GM12878 (cell line): ENCODE measurements around the gene PIP4K2A. TPM values are rescaled to one million over a fixed set of nuclear protein-coding genes. Genes with fewer than 3 reads are reported as not detected.

Experiments
- ATAC-seq: fragments of 200-7000 bp; cut with Tn5 transposase; 3 replicates; pipeline ENCODE4 v1.9.1; 2020; ENCODE audit warnings: mild to moderate bottlenecking, moderate library complexity
- BruUV-seq: library from RNA; stranded (reverse); fragments of 400-500 nt; replicated peaks from 2 replicates; lab custom pipeline; 2021; lab: Mats Ljungman, UMichigan
- CTCF ChIA-PET: fragments of 300-600 bp; sonication (Branson Sonifier 250); formaldehyde crosslinking; extraction: SDS; loops from one replicate; lab custom pipeline; 2021; ENCODE audit warnings: inconsistent platforms; lab: Yijun Ruan, JAX
- POLR2A ChIA-PET: fragments of 350-600 bp; formaldehyde crosslinking; extraction: SDS; loops from one replicate; lab custom pipeline; 2021; ENCODE audit warnings: inconsistent platforms; lab: Charles Lee
- RAD21 ChIA-PET: fragments of 300-600 bp; sonication (Branson Sonifier 250); formaldehyde crosslinking; loops from one replicate; lab custom pipeline; 2023; ENCODE audit warnings: antibody characterized with exemption; ENCODE audit not compliant: unreplicated experiment; lab: Charles Lee
- SMC1A ChIA-PET: fragments of 300-600 bp; sonication (Branson Sonifier 250); formaldehyde crosslinking; loops from one replicate; lab custom pipeline; 2023; ENCODE audit not compliant: unreplicated experiment, uncharacterized antibody; lab: Charles Lee
- DNase-seq: peaks from one replicate; pipeline ENCODE4 v3.0.0-alpha.2; 2011; ENCODE audit warnings: low read depth, low spot score
- FAIRE-seq: peaks from 3 replicates; lab custom pipeline; 2011; peaks lifted over from hg19 to GRCh38; lab: Jason Lieb, UNC
- H2AFZ ChIP-seq: 2 replicates; pipeline ENCODE4 v1.6.0; 2011; ENCODE audit warnings: low read depth, low read length, control low read depth; ENCODE audit not compliant: control insufficient read depth
- H3K27ac ChIP-seq: 2 replicates; pipeline ENCODE4 v1.5.1; 2011; ENCODE audit warnings: control low read depth; ENCODE audit not compliant: control insufficient read depth, insufficient read depth
- H3K27me3 ChIP-seq, 2 experiments: replicated peaks in 1 of 2; 2 replicates each; pipeline versions ENCODE4 v1.6.0 to v1.6.1; 2011; ENCODE audit warnings: low read length in 1 of 2; ENCODE audit not compliant: control insufficient read depth in 2 of 2, insufficient read depth in 2 of 2
- H3K36me3 ChIP-seq, 2 experiments: 2 replicates each; pipeline ENCODE4 v1.5.1; 2011; ENCODE audit warnings: low read length in 1 of 2; ENCODE audit not compliant: control insufficient read depth in 2 of 2, insufficient read depth in 2 of 2
- H3K4me1 ChIP-seq: 2 replicates; pipeline ENCODE4 v1.6.1; 2011; ENCODE audit warnings: mild to moderate bottlenecking, low read length, moderate library complexity, mixed read lengths; ENCODE audit not compliant: control insufficient read depth, insufficient read depth
- H3K4me2 ChIP-seq: 2 replicates; pipeline ENCODE4 v1.6.0; 2011; ENCODE audit warnings: control low read depth; ENCODE audit not compliant: control insufficient read depth, insufficient read depth
- H3K4me3 ChIP-seq: fragments of 200-600 bp; sonication (generic); 2 replicates; pipeline ENCODE4 v1.5.1; 2016
- H3K79me2 ChIP-seq: 2 replicates; pipeline ENCODE4 v1.6.0; 2011; ENCODE audit warnings: low read length; ENCODE audit not compliant: control insufficient read depth, insufficient read depth
- H3K9ac ChIP-seq: 2 replicates; pipeline ENCODE4 v1.8.0; 2011; ENCODE audit warnings: low read length, control low read depth, mixed read lengths; ENCODE audit not compliant: control insufficient read depth, insufficient read depth
- H3K9me3 ChIP-seq: replicated peaks from 3 replicates; pipeline ENCODE4 v1.5.1; 2011; ENCODE audit warnings: mild to moderate bottlenecking, low read length; ENCODE audit not compliant: control insufficient read depth, insufficient read depth
- H4K20me1 ChIP-seq: 2 replicates; pipeline ENCODE4 v1.6.0; 2011; ENCODE audit not compliant: control insufficient read depth, insufficient read depth
- ATF7 ChIP-seq: fragments of 450-650 bp; IDR thresholded peaks from 2 replicates; pipeline ENCODE4 v1.6.1; 2016; ENCODE audit warnings: low read depth, mild to moderate bottlenecking
- BACH1 ChIP-seq: fragments of 450-650 bp; IDR thresholded peaks from 2 replicates; pipeline ENCODE4 v1.6.1; 2017; ENCODE audit warnings: mild to moderate bottlenecking, borderline replicate concordance
- EP300 ChIP-seq, 2 experiments: fragments of 150-350 bp in 1 of 2; IDR thresholded peaks; 2 replicates each; pipeline ENCODE4 v1.6.1; 2011 to 2012; ENCODE audit warnings: low read depth in 2 of 2, low read length in 2 of 2, borderline replicate concordance in 1 of 2, improper control_type of control experiment in 1 of 2, inconsistent platforms in 1 of 2; ENCODE audit not compliant: control insufficient read depth in 1 of 2
- ETV6 ChIP-seq, 2 experiments: fragments of 450-650 bp in 1 of 2; IDR thresholded peaks in 1 of 2; conservative IDR thresholded peaks in 1 of 2; 2 replicates each; pipeline ENCODE4 v1.6.1; 2014; ENCODE audit warnings: antibody characterized with exemption in 1 of 2, borderline replicate concordance in 1 of 2, low read depth in 1 of 2, mild to moderate bottlenecking in 1 of 2, moderate library complexity in 1 of 2
- NR2F1 ChIP-seq: fragments of 450-650 bp; conservative IDR thresholded peaks from 2 replicates; pipeline ENCODE4 v1.6.1; 2017; ENCODE audit warnings: mild to moderate bottlenecking
- PML ChIP-seq: IDR thresholded peaks from 2 replicates; pipeline ENCODE4 v1.6.1; 2012; ENCODE audit warnings: low read length, inconsistent platforms
- SPI1 ChIP-seq: IDR thresholded peaks from 2 replicates; pipeline ENCODE4 v1.6.1; 2011; ENCODE audit warnings: low read depth, mild to moderate bottlenecking, low read length, moderate library complexity, borderline replicate concordance; ENCODE audit not compliant: insufficient read depth
- WGBS: methylation state at CpG from one replicate; pipeline ENCODE4 v1.1.6; 2016; ENCODE audit warnings: low lambda C conversion rate; ENCODE audit not compliant: insufficient replicate concordance, insufficient coverage; ENCODE audit errors: missing lambda C conversion rate; 5-methylcytosine and 5-hydroxymethylcytosine counted together
- in situ Hi-C: fragments of 300-500 bp; cut with MboI; formaldehyde crosslinking; loops from 9 replicates; pipeline ENCODE4 v1.14.3; 2018; ENCODE audit warnings: mixed read lengths
- intact Hi-C: fragments of 100-400 bp; cut with micrococcal nuclease; formaldehyde crosslinking; loops from one replicate; pipeline ENCODE4 v1.14.2; 2022; ENCODE audit not compliant: unreplicated experiment
- polyA plus RNA-seq, 11 experiments: library from polyadenylated mRNA; depleted of rRNA in 4 of 11; unstranded in 6 of 11; stranded (reverse) in 5 of 11; fragments of >200 nt; fragmentation: Nextera tagmentation in 4 of 11; fragmentation: Illumina TruSeq in 1 of 11; extraction: Ambion mirVana in 4 of 11; extraction: Trizol in 1 of 11; gene quantifications; 1 replicate in 1 of 11; 2 replicates in 10 of 11; pipeline versions ENCODE4 v1.2.1 to v1.2.3, GENCODE V29; 2011 to 2016; ENCODE audit warnings: inconsistent platforms in 2 of 11, missing spikeins in 2 of 11, low read depth in 1 of 11
- total RNA-seq, 4 experiments: library from RNA; depleted of rRNA in 3 of 4; stranded (reverse); fragments of >200 nt in 3 of 4; fragmentation: Illumina TruSeq in 1 of 4; extraction: Trizol in 1 of 4; gene quantifications; 2 replicates each; pipeline versions ENCODE4 v1.2.1 to v1.2.3, GENCODE V29; 2013 to 2021
- TF ChIP-seq, protein P1 (sequence below): IDR thresholded peaks from 2 replicates; pipeline ENCODE4 v1.6.1; 2012; ENCODE audit warnings: low read depth, low read length, improper control_type of control experiment
- TF ChIP-seq, protein P2 (sequence below): fragments of 450-650 bp; formaldehyde crosslinking; IDR thresholded peaks from 2 replicates; pipeline ENCODE4 v1.4.0; 2020; ENCODE audit warnings: mild to moderate bottlenecking, moderate library complexity

PIP4K2A gene
- total and polyA plus RNA-seq, 10 of the 15 experiments (the other 5 are each of a cell fraction or from before 2014, with no cell fraction given) = 54.3 to 139 (median 84.4) TPM

DNA sequence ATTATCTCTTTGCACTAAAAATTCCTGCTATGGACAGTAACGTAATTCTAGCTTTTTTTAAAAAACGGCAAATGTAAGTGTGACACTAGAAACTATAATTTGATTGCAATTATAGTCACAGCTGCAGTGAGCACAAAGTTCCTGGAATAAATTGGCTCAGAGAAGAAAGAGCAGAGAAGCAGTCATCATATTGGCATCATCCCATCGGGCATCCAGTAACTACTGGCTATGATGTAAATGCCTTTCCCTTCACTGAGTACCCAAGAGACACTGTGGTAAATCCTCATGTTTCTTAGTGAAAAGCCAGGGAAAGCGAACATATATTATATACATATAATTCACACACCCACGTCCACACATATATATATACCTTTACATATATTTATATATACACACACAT, 43.6 kb downstream of the PIP4K2A start:
- FAIRE-seq (no peak), ATAC-seq (no peak), DNase-seq (no peak)
- Histone ChIP-seq H3K9me3 (no peaks in the 10 kb centered on the region), H3K36me3 (no peaks in the 10 kb centered on the region), H3K9ac (no peak overlapping the region), H3K79me2 (peaks cover 94% of the 10 kb centered on the region), H4K20me1 (no peaks in the 10 kb centered on the region), H3K27ac (no peak overlapping the region), H3K27me3 (no peaks in the 10 kb centered on the region), H2AFZ (no peak overlapping the region), H3K4me1 (peaks cover 16% of the 10 kb centered on the region), H3K4me2 (no peak overlapping the region), H3K4me3 (no peak overlapping the region)
- in situ Hi-C loops = no loop called here
- RAD21 ChIA-PET = interaction anchor here (1.0 to 6.6 kb wide), 3 partner anchors 23 to 66 kb away, joined by 3 to 71 read pairs (median 4); no protein-coding TSS in a partner anchor
- 88% methylated on average over 5 of the region's 5 CpGs for WGBS
- CTCF ChIA-PET = interaction anchor here (0.8 to 1.9 kb wide), 3 partner anchors 8 to 62 kb away, joined by 3 to 7 read pairs (median 3); no protein-coding TSS in a partner anchor
- no TSS peak for BruUV-seq
- SMC1A ChIA-PET = interaction anchor here (1.2 to 8.4 kb wide), 9 partner anchors 10 to 314 kb away, joined by 3 to 107 read pairs (median 7); no protein-coding TSS in a partner anchor
- POLR2A ChIA-PET = interaction anchor here (0.6 to 2.8 kb wide), 4 partner anchors 11 to 43 kb away, joined by 3 to 12 read pairs (median 4); partner anchors contain the start of gene PIP4K2A
- intact Hi-C loops = no loop called here
- TF ChIP-seq BACH1 (no peak), SPI1 (no peak), ETV6 (conservative IDR thresholded peaks at IDR 0.05 in 1 of 2, IDR thresholded peaks at IDR 0.05 in 1 of 2; ENCODE audit: borderline replicate concordance in 1 of 2, low read depth in 1 of 2) (no peak), NR2F1 (no peak), PML (no peak), EP300 (IDR thresholded peaks at IDR 0.05; ENCODE audit: borderline replicate concordance in 1 of 2, control insufficient read depth in 1 of 2, low read depth in 2 of 2, low read length in 2 of 2) (no peak), ATF7 (no peak)
- TF ChIP-seq, protein P1, sequence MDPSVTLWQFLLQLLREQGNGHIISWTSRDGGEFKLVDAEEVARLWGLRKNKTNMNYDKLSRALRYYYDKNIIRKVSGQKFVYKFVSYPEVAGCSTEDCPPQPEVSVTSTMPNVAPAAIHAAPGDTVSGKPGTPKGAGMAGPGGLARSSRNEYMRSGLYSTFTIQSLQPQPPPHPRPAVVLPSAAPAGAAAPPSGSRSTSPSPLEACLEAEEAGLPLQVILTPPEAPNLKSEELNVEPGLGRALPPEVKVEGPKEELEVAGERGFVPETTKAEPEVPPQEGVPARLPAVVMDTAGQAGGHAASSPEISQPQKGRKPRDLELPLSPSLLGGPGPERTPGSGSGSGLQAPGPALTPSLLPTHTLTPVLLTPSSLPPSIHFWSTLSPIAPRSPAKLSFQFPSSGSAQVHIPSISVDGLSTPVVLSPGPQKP = no peak
- TF ChIP-seq, protein P2, sequence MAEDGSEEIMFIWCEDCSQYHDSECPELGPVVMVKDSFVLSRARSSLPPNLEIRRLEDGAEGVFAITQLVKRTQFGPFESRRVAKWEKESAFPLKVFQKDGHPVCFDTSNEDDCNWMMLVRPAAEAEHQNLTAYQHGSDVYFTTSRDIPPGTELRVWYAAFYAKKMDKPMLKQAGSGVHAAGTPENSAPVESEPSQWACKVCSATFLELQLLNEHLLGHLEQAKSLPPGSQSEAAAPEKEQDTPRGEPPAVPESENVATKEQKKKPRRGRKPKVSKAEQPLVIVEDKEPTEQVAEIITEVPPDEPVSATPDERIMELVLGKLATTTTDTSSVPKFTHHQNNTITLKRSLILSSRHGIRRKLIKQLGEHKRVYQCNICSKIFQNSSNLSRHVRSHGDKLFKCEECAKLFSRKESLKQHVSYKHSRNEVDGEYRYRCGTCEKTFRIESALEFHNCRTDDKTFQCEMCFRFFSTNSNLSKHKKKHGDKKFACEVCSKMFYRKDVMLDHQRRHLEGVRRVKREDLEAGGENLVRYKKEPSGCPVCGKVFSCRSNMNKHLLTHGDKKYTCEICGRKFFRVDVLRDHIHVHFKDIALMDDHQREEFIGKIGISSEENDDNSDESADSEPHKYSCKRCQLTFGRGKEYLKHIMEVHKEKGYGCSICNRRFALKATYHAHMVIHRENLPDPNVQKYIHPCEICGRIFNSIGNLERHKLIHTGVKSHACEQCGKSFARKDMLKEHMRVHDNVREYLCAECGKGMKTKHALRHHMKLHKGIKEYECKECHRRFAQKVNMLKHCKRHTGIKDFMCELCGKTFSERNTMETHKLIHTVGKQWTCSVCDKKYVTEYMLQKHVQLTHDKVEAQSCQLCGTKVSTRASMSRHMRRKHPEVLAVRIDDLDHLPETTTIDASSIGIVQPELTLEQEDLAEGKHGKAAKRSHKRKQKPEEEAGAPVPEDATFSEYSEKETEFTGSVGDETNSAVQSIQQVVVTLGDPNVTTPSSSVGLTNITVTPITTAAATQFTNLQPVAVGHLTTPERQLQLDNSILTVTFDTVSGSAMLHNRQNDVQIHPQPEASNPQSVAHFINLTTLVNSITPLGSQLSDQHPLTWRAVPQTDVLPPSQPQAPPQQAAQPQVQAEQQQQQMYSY (CRISPR knock-in tag) = no peak
